CD4-positive, alpha-beta T cell treated with Interleukin-4 for 1 hour (primary cell): ENCODE measurements around the gene HYAL3.

ENCODE experiments used
- DNase-seq, 2 donors: peaks; one replicate each; pipeline ENCODE4 v3.0.0-alpha.2; 2020 to 2022

HYAL3 gene, protein sequence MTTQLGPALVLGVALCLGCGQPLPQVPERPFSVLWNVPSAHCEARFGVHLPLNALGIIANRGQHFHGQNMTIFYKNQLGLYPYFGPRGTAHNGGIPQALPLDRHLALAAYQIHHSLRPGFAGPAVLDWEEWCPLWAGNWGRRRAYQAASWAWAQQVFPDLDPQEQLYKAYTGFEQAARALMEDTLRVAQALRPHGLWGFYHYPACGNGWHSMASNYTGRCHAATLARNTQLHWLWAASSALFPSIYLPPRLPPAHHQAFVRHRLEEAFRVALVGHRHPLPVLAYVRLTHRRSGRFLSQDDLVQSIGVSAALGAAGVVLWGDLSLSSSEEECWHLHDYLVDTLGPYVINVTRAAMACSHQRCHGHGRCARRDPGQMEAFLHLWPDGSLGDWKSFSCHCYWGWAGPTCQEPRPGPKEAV

DNA sequence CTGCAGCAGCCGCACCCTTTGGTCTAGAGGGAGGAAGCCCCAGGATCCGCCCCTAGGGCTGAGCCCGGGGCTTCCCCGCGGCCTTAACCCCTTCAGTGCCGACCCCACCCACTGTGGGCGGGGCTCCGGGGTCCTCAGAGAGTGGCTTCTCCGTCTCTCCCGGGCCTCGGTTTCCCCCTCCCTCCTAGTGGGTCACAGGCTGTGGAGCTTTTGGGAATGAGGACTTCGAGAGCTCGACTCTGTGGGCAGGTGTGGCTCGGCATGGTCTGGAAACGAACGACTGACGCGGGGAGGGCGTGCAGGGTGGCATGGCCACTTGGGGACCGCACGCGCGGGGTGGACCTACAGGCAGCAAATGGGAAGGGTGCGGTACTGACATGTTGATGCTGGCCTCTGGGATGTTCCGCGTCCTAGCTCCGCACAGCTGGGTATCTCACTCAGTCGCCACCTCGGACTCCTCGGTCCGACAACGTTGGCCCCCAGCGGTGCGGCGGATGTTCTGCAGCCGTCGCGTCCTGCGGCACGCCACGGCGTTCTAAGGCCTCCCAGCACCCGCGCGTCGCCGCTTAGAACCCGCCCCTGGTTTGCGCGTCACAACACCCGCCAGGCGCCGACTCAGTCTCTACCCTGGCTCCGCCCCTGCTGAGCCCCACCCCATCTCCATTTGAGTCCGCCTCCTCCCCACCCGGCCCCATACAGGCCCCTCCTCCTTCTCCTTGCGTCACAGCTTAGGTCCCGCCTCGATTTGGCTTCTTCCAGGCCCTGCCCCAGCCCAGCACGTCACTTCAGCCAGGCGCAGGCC, at the start of gene HYAL3, which contains the start of gene NAA80:
HYAL3 (minus strand) TSS at position 570 of the 802 bp plus-strand sequence. CDS start 3,803 bp downstream, outside the sequence.
NAA80 (minus strand) TSS at position 570 of the 802 bp plus-strand sequence. CDS start 1,942 bp downstream, outside the sequence.
- DNase-seq: peak; percentile 99 to 100

DNA sequence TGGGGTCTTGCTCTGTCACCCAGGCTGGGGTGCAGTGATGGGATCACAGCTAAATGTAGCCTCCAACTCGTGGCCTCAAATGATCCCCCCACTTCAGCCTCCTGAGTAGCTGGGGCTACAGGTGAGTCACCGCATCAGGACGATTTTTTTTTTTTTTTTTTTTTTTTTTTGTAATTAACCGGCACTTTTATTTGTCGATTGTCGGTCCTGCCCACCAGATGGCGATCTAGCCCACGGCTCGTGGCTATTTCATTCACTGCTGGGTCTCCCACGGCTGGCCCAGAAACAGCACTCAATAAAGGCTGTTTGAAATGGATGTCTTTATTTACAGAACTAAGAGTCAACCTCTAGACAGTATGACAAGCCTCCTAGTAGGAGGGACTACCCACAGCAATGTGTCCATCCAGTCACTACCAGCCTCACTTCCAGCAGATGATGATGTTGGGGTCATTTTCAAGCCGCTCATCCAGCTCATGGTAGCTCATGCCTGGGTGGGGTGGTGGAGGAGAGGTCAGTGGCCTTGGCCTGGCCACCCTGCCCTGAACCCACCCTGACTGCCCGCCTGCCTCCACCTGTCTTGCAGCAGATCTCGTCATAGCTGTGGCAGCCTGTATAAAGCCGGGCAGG, 48.1 kb upstream of the HYAL3 start:
- peak; percentile 87 to 88 for DNase-seq

DNA sequence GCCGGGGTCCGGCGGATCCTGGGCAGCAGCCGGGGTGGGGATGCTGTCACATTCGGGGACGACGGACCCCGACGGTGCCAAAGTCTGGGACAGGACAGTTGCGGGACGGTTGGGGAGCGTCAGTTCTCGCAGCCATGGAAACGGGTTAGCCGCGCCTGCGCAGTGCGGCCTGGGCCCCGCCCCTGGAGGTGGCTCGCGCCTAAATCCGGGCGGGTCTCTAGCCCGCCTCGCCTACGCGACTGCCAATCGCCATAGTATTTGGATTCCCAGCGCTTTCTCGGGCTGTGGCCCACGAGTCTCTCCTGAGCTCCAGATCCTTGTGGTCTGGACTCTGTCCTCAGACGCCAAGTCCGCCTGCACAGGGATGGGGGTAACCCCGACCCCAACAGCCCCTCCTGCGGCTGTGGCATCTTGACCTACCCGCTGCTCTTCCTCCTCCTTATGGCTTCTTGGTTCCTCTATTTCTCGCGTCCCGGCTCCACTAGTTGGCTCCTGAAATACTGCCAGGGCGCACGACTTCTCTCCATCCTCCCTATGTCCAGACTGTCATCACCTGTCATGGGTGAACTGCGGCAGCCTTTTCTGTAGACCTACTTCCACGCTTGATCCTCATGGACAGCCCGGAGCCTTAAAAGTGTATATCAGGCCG, 46.5 kb upstream of the HYAL3 start, which contains the start of gene ZMYND10:
ZMYND10 (minus strand) TSS at position 147 of the 649 bp plus-strand sequence. CDS start 153 bp downstream, outside the sequence.
- peak; percentile 77 for DNase-seq

DNA sequence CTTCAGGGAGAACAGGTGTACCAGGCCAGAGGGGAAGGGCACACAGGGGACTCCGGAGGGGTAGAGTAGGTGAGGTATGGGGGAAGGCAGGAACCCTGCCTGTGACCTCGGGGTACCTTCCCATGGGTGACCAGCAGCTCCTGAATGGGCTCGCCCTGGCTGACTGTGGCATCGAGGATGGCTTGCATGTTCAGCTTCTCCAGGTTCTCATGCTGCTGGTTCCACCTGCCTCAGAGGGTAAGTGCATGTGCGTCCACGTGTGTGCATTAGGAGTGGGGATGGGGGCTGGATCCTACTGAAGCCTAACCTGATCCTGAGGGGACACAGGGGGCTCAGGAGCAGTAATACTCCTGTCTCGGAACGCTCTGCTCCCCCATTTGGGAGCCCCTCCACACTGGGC, 45.8 kb upstream of the HYAL3 start:
- DNase-seq: no peak

DNA sequence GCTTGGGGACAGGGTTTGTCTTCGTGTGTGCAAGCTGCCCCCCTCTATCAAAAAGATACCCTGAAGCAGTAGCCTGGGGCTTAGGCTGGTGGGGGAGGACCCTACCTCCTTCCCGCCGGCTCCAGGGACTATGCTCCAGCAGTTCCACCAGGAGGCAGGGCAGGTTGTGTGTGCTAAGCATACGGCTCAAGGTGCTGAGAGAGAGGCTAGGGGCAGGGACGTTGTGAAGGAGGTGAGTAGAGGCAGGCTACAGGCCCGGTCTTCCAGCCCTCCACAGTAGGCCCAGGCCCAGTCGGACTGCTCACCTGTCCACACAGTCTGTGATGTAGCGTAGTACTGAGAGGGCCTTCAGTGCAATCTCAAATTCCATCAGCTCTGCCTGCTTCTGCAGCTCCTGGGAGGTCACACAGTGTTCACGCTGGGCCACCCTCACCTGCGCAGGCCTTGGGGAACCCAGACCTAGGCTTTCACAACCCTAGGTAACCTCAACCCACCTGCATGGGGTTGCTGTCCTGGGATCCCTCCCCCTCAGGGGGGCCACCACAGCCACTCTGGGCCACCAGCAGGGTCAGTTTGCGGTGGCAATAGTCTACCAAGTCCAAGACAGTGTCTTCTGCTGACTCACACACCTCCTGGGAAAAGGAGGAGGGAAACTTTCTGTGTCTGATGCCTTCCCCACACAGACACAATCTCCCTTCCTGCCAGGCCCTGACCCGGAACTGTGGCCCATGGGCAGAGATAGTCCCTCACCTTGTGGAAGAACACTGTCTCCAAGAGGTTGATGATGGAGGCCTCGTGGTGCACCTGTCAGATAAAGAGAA, 43.8 kb upstream of the HYAL3 start:
- no peak for DNase-seq

DNA sequence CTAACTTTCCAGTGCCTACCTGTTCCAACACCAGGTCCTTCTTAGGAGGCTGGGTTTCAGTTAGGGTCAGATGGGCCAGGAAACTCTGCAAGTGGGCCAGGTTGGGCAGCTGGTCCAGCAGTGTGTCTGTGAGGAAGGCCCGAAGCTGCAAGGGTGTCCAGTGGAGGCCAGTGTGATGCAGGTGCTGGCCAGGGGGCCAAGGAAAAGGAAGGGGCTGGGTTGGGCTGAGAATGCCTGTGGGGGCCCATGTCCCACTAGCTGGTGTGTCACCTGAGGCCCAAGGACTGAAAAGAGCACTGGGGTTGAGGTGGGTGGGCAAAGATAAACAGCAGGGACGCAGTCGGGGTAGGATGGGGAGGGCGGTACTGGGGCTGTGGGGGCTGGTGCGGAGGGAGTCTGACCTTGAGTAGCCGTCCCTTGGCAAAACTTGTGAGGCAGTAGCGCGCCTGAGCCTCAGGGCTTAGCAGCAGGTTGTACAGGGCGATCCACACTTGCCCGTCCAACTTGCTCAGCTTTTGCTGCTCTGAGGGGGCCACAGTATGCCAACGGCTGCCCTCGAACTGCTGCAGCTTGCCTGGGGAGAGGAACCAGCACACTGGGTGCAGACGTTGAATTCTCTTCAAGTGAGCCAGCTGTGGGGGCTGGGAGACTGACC, 42.9 kb upstream of the HYAL3 start:
- no peak for DNase-seq

DNA sequence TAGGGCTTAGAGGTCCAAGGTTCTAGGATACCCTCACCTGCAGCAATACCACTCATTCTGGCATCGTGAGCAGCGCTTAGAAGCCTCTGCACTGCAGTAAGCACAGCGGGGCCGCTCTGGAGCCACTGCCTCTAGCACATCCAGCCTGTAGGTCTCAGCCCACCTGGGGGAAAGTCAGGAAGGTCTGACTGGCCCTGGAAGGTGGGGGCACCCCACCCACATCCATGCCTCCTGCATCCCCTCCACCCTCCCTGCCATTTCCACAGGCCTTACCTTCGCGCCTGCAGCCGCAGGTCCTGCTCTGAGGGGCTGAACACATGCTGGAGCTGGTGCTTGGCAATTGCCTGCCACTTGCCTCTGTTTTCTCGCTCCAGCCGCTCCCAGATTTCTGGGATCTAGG, 42.3 kb upstream of the HYAL3 start:
- no peak for DNase-seq

DNA sequence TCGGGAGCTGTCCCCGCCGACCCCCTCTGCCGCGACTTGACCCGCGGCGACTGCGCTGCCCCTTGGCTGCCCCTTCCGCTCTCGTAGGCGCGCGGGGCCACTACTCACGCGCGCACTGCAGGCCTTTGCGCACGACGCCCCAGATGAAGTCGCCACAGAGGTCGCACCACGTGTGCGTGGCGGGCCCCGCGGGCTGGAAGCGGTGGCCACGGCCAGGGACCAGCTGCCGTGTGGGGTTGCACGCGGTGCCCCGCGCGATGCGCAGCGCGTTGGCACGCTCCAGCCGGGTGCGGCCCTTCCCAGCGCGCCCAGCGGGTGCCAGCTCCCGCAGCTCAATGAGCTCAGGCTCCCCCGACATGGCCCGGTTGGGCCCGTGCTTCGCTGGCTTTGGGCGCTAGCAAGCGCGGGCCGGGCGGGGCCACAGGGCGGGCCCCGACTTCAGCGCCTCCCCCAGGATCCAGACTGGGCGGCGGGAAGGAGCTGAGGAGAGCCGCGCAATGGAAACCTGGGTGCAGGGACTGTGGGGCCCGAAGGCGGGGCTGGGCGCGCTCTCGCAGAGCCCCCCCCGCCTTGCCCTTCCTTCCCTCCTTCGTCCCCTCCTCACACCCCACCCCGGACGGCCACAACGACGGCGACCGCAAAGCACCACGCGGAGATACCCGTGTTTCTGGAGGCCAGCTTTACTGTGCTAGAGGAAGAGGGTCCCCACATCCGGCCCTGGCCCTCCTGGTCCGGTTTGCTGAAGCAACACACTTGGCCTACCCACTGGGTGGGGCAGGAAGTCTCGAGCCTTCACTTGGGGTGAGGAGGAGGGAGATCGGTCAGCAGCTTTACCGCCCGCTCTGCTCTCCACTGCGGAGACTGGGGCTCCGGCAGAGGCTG, 41.5 kb upstream of the HYAL3 start, which contains the start of gene RASSF1:
RASSF1 (minus strand) TSS at position 389 of the 882 bp plus-strand sequence; CDS start at position 358, 31 bp downstream.
- DNase-seq: peak; percentile 72 to 77

DNA sequence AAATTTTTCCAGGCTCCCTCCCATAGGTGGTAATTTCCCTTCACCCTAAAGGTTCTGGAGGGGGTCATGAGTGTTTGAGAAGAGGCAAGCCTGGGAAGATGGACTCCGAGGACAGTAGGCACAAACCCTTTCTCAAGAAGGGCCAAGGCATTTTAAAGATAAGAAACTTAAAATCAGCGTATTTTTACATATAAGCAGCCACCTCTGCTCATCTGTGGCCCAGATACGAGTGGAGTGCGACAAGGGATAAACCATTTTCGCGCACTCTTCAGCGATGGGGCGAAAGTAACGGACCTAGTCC, 40.9 kb upstream of the HYAL3 start:
- DNase-seq: no peak

DNA sequence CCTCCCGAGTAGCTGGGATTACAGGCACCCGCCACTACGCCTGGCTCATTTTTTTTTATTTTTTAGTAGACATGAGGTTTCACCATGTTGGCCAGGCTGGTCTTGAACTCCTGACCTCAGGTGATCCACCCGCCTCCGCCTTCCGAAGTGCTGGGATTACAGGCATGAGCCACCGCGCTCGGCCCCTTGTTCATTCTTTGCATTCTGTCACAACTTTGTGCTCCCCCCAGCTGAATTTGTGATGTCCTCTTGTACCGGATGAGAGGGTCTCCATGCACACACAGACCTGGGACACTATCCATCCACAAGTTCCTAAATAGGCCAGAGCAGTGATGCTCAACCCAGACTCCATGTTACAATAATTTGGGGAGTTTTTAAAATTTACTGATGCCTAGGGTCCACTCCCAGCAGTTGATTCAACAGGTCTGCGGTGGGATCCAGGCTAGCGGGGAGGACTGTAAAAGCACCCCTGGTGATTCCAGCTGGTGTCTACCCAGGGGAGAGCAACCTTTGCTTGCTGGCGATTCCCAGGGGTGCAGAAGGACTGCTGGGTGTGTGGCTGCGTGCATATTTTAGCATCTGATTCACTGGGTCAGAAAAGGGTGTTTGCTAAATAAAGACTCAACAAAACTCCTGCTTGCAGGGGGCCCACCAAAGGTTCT, 40.4 kb upstream of the HYAL3 start:
- no peak for DNase-seq

DNA sequence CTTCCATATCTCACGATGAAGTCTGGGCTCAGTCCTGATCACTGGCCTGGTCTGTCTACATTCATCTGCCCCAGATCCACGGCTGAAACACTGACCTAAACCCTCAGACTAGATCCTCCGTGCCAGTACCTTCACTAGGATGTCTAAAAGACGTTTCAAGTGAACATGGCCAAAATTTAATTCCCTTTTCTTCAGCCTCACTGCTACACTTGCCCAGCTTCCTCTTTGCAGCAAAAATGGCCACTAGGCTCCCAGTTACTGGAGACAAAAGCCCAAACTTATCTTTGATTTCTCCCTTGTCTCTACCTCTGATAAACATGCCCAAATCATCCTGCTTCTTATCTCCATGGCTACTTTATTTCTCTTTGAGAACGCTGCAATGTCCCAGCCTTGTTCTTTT, 39.8 kb upstream of the HYAL3 start:
- no peak for DNase-seq

DNA sequence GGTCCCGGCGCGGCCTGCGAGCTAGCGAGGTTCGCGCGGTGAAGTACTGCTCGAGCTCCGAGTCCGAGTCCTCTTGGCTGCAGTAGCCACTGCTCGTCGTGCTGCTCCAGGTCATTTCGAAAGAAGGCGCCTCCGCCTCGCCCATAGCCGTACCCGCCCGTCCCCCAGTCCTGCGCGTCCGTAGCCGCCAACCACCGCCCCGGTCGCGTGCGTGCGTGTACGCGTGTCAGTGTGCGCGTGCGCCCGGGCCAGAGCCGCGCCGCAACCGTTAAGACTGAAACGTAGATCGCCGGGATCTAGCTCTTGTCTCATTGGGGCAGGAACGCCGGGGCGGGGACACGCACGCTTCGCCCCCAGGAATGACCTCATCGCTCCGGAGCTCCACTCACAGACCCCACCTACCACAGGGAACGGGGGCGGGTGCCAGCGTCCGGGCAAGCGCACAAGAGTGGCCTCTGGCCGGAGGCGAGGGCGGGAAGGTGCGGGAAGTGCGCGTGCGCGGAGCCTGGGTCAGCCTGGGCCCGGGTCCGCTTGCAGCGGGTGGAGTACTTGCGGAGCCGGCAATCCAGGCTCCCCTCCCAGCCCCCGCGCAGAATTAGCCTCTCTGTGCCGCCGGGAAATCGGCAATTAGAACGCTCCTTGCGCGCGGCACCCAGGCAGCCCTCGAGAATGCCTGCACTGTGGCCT, 38.1 kb upstream of the HYAL3 start:
- peak; percentile 95 to 97 for DNase-seq

DNA sequence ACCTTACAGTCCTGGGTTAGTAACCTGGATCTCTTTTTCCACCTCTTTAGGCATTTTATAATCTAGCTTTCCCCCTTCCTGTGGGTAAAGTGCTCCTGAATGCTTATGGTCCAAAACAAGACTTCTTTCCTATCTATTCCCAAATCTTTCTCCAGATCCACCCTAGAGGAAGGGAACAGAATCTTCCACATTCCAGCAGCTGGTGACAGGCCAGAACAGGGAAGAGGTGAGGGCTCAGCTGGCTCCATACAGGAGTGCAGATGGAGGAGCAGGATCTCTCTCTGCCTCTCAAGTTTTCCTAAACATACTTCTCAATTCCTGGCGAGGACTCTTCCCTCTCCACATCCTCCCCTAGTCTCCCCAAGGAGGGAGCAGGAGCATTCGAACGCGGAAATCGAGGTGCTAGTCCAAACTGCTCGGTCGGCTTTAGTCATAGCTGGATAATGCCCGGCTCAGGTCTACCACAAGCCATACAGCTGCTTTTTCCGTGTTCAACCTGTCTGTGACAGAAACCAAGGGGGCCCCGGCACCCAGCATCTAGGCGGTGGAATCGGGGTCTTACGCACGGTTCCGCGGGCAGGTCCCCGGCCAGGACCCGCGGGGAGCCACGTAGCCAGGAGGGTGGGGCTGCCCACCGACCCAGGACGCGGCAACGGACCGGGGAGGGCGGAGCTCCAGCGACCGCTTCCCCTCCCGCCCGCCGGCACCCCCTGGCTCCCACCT, 37.4 kb upstream of the HYAL3 start:
- no peak for DNase-seq

DNA sequence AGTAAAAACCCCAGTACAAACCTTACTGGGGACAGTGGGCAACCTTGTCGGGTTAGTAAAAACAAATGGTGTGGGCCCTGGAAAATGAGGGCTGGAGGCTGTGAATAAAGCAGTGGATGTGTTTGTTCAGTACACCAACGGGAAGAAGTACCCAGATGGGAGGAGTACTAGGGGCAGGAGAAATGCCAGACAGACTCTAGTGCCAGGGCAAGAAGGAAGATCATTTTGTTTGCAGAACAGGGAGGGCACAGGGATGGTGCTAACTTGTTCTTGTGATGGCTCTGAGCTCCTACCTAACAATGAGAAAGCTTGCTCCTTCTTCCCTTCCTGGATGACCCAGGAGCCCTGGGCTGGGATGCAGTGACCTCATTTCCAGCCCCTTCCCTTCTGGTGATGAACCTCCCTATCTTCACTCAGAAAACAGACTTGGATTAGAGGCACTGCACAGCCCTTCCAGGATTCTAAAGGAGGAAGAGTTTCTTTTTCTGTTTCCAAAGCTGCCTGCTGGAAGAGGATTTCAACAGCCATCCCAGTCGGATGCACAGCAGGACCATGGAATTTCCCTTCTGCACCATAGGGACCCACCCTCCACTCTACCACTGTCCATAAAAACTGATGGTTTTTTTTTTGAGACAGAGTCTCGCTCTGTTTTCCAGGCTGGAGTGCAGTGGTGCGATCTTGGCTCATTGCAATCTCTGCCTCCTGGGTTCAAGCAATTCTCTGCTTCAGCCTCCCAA, 35.3 kb upstream of the HYAL3 start:
- DNase-seq: no peak

DNA sequence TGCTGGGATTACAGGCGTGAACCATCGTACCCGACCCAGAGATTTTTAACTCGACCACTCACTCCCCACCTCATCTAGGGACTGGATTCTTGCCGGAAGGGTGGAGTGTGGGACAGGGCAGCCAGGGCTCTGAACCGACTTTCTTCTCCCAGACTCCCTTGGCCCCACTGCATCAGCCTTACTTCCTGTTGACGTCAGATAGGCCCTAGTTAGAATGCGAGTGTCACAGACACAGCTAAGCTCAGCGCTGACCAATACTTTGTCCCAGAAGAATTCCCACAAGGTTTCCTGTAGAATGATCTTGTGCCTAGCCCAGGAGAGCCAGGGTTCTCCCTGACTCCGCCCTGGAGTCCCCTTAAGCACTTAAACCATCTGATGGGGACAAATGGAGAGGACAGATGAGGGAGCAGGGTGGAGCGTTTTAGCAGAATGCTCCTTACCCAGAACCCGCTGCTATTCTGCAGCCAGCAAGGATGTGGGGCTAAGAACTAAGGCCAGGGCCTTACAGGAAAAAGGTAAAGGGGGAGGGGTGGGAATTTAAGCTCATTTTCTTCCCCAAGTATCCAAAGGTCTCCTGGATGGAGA, 34.6 kb upstream of the HYAL3 start:
- DNase-seq: peak in 1 of 2 donors; percentile 34

DNA sequence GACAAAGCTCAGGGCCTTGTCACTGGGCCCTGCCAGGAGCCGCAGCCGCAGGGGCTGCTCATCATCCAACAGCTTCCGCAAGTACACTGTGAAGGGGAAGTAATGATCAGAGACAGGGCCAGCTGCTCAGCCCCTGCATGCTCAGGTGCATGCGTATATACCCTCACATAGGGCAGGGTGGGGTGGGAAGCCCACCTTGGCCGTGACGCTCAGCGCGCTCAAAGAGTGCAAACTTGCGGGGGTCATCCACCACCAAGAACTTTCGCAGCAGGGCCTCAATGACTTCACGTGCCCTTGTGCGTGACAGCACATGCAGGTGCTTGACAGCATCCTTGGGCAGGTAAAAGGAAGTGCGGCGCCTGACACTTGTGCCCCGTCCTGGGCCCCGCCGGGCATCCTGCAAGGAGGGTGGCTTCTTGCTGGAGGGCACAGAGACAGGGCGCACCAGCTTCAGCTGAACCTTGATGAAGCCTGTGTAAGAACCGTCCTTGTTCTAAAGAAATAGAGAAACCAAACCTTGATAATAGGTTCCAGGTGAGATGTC, 32.2 kb upstream of the HYAL3 start:
- no peak for DNase-seq

DNA sequence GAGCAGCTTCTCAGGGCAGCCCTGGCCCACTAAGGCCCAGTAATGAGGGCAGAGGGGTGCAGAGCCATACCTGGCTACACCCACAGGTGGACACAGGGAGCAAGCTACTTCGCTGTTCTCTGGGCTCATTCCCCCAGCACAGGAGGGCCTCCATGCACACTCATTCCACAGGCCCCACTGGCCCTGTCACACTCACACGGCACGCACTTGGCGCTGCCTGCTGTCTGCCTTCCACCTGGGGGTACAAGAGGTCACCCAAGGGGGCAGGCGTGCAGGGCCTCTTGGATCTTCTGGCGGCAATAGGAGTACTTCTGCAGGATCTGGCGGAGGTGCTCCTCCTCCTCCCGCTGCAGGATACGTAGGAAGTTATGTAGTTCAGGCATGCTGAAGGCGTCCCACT, 31.1 kb upstream of the HYAL3 start:
- DNase-seq: no peak
